ENCODE measurements around the gene ANKRD65. TPM values are rescaled to one million over a fixed set of nuclear protein-coding genes. Genes with fewer than 3 reads are reported as not detected.
"Not testable (repeated sequence)": the region's sequence is repeated elsewhere in the genome, so short reads cannot be mapped to it uniquely, and the experiment has no call there.

ANKRD65 gene
- total RNA-seq, 1 donor from 2014 or later: 1.4 TPM

DNA sequence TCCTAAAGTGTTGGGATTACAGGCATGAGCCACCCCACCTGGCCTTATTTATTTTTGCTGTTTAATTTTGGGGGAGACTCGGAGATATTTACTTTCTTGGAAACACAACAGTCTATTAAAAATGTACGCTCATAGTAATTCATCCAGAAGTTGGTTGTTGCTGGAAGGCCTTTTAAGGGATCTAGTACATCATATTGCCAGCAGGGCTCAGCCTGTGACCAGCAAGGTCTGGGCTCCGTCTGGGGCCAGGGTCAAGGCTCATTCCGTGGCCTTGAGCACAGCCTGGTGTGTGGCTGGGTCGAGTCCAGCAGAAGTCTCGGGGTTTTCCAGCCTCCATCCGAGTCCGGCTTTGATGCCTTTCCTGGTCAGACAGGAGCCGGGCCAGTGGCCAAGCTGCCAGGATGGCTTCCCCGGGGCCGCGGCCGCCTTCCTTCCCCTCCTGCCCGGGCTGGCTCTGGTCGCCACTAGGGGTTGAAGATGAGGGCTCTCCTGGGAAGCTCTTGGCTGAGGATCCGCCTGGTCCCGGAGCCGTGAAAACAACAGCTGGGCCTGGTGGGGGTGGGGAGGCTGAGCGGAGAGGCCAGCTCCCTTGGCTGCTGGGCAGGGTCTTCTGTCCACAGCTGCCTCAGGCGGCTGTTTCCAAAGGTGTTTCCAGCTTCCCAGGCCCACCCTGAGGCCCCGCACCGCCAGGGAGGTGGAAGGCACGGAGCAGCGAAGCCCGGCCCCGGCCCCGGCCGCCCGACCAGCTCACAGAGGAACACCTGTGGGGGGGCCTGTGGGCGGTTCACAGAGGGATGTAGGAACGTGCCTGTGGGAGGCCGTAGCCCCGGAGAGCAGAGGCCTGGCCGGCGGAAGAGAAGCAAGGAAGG lies 9.3 kb upstream of the ANKRD65 start:
- TF ChIP-seq, protein P1, sequence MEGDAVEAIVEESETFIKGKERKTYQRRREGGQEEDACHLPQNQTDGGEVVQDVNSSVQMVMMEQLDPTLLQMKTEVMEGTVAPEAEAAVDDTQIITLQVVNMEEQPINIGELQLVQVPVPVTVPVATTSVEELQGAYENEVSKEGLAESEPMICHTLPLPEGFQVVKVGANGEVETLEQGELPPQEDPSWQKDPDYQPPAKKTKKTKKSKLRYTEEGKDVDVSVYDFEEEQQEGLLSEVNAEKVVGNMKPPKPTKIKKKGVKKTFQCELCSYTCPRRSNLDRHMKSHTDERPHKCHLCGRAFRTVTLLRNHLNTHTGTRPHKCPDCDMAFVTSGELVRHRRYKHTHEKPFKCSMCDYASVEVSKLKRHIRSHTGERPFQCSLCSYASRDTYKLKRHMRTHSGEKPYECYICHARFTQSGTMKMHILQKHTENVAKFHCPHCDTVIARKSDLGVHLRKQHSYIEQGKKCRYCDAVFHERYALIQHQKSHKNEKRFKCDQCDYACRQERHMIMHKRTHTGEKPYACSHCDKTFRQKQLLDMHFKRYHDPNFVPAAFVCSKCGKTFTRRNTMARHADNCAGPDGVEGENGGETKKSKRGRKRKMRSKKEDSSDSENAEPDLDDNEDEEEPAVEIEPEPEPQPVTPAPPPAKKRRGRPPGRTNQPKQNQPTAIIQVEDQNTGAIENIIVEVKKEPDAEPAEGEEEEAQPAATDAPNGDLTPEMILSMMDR (IDR thresholded peaks at IDR 0.05; ENCODE audit: insufficient read depth, low read length, poor library complexity, severe bottlenecking): no peak
- DNase-seq (ENCODE audit: low read depth): no peak
- Histone ChIP-seq H3K36me3 (ENCODE audit: control insufficient read depth, insufficient read depth, low read length) (no peaks in the 10 kb centered on the region), H3K4me3 (ENCODE audit: low read depth, low read length) (no peak overlapping the region), H3K27me3 (ENCODE audit: control insufficient read depth, insufficient read depth, low read length) (peaks cover 4% of the 10 kb centered on the region)

DNA sequence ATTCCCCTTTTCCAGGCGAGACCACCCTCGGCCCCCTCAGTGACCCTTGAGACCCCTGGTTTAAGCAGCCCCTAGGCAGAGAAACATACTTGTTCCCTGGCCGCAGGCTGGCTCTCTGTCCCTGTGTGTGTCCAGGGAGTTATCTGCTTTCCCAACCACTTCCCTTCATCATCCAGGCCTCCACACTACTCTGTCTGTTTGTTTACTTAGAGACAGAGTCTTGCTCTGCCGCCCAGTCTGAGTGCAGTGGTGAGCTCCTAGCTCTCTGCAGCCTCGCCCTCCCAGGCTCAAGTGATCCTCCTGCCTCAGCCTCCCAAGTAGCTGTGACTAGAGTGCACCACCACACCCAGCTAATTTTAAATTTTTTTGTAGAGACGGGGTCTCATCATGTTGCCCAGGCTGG lies 8.6 kb upstream of the ANKRD65 start:
- DNase-seq (ENCODE audit: low read depth): no peak
- H3K4me3 ChIP-seq (ENCODE audit: low read depth, low read length): no peak overlapping the region
- TF ChIP-seq, protein P1 (IDR thresholded peaks at IDR 0.05; ENCODE audit: insufficient read depth, low read length, poor library complexity, severe bottlenecking): no peak
- no peaks in the 10 kb centered on the region for H3K36me3 ChIP-seq (ENCODE audit: control insufficient read depth, insufficient read depth, low read length)
- peaks cover 4% of the 10 kb centered on the region for H3K27me3 ChIP-seq (ENCODE audit: control insufficient read depth, insufficient read depth, low read length)

DNA sequence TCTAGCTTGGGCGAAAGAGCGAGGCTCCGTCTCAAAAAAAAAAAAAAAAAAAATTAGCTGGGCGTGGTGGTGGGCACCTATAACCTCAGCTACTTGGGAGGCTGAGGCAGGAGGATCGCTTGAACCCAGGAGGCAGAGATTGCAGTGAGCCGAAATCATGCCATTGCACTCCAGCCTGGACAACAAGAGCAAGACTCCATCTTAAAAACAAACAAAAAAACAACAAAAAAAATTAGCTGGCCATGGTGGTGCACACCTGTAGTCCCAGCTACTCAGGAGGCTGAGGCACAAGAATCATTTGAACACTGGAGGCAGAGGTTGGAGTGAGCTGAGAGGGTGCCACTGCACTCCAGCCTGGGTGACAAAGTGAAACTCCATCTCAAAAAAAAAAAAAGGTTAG lies 7.9 kb upstream of the ANKRD65 start:
- not testable (repeated sequence) for DNase-seq (ENCODE audit: low read depth); H3K36me3 ChIP-seq (ENCODE audit: control insufficient read depth, insufficient read depth, low read length)

DNA sequence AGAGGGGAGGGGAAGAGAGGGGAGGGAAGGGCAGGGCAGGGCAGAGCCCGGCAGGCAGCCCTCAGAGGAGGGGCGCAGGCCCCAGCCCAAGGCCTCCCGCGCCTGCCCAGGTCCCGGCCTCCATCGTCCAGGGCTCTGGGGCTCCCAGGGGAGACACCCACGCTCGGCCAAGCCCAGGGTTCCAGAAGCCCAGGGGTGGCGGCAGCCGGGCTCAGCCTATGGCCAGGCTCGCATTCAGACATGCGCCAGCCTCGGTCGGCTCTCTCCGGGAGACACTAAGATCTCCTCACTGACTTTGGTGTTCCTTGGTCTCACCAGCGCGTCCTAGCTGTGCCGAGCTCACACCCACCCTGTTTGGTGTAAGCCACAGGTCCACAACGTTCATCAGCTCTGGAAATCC lies 7.1 kb upstream of the ANKRD65 start:
- Histone ChIP-seq H3K27me3 (ENCODE audit: control insufficient read depth, insufficient read depth, low read length) (peaks cover 4% of the 10 kb centered on the region), H3K4me3 (ENCODE audit: low read depth, low read length) (no peak overlapping the region), H3K36me3 (ENCODE audit: control insufficient read depth, insufficient read depth, low read length) (no peaks in the 10 kb centered on the region)
- no peak for DNase-seq (ENCODE audit: low read depth)
- TF ChIP-seq, protein P1 (IDR thresholded peaks at IDR 0.05; ENCODE audit: insufficient read depth, low read length, poor library complexity, severe bottlenecking): no peak

More for the DNA sequence above, 7.9 kb upstream of the ANKRD65 start:
- not testable (repeated sequence) for H3K4me3 ChIP-seq (ENCODE audit: low read depth, low read length); H3K27me3 ChIP-seq (ENCODE audit: control insufficient read depth, insufficient read depth, low read length)

DNA sequence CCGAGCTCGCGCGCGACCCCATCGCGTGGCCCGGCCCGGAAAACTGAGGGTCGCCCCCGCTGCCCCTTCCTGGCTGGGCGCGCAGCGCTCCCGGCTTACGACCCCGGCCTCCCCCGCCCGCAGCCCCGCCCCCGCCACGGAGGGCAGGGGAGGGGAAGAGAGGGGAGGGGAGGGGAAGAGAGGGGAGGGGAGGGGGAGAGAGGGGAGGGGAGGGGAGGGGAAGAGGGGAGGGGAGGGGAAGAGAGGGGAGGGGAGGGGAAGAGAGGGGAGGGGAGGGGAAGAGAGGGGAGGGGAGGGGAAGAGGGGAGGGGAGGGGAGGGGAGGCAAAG lies 6.7 kb upstream of the ANKRD65 start:
- DNase-seq (ENCODE audit: low read depth): no peak
- TF ChIP-seq, protein P1 (IDR thresholded peaks at IDR 0.05; ENCODE audit: insufficient read depth, low read length, poor library complexity, severe bottlenecking): no peak
- Histone ChIP-seq H3K4me3 (ENCODE audit: low read depth, low read length) (peak overlapping the region; percentile 28), H3K36me3 (ENCODE audit: control insufficient read depth, insufficient read depth, low read length) (no peaks in the 10 kb centered on the region), H3K27me3 (ENCODE audit: control insufficient read depth, insufficient read depth, low read length) (peaks cover 4% of the 10 kb centered on the region)

DNA sequence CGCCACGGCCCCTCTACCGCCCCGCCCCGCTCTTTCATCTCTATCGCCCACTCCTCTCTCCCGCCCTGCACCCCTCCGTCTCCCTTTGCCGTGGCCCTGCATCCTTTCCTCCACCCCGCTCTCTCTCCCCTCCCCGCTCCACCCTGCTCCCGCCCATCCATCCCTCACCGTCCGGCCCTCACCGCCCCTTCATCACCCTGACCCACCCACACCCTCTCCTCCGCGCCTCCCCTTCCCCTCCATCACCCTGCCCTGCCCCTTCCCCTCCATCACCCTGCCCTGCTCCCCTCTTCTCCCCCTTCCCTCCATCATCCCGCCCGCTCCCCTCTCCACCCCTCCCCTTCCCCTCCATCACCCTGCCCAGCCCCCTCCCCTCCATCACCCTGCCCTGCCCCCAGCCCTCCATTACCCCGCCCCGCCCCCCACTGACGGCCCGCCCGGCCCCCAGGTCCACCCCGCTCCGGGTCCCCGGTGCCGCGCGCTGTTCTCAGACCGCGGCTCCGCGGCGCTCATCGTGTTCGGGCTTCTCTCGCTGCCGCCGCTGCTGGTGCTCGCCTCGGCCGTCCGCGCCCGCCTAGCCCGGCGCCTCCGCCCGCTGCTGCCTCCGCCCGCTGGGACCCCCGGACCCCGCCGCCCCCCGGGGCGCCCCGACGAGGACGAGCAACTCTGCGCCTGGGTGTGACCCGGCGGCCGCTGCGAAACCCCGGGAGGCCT lies 6.2 kb upstream of the ANKRD65 start:
- no peak for DNase-seq (ENCODE audit: low read depth)
- Histone ChIP-seq H3K4me3 (ENCODE audit: low read depth, low read length) (peak overlapping the region; percentile 28), H3K36me3 (ENCODE audit: control insufficient read depth, insufficient read depth, low read length) (no peaks in the 10 kb centered on the region), H3K27me3 (ENCODE audit: control insufficient read depth, insufficient read depth, low read length) (peaks cover 4% of the 10 kb centered on the region)
- TF ChIP-seq, protein P1 (IDR thresholded peaks at IDR 0.05; ENCODE audit: insufficient read depth, low read length, poor library complexity, severe bottlenecking): no peak

Data from kidney epithelial cell (primary cell).